Right hindlimb (tissue), 1 donor: ENCODE measurements around the gene GNL1.

Experiments used
- DNase-seq: peaks from one replicate; pipeline ENCODE4 v3.0.0-alpha.2; 2018

GNL1 gene, protein sequence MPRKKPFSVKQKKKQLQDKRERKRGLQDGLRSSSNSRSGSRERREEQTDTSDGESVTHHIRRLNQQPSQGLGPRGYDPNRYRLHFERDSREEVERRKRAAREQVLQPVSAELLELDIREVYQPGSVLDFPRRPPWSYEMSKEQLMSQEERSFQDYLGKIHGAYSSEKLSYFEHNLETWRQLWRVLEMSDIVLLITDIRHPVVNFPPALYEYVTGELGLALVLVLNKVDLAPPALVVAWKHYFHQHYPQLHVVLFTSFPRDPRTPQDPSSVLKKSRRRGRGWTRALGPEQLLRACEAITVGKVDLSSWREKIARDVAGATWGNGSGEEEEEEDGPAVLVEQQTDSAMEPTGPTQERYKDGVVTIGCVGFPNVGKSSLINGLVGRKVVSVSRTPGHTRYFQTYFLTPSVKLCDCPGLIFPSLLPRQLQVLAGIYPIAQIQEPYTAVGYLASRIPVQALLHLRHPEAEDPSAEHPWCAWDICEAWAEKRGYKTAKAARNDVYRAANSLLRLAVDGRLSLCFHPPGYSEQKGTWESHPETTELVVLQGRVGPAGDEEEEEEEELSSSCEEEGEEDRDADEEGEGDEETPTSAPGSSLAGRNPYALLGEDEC

GRCh38 chr6:30556066-30556905, at the start of gene GNL1:
Gene GNL1, minus strand, starts transcription at chr6:30556489. Its CDS starts 286 bp downstream, at chr6:30556203.
- DNase-seq, result peak; percentile 94

DNA sequence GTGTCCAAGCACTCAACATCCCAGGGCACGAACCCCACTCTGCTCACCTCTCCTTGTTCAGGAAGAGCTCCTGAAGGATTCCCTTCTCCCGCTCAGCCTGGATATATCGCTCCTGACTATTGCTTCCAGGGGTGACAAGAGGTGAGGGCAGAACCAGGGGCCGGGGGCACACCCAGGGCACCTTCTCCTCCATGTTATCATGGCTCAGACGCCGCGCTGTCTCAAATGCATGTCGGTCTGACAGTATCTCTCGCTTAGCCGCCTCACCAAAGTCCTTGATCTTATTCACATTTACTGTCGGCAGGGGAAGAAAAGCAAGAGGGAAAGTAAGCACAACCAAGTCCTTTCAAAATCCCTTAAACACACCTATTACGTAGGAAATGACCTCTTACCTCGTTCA, 47.7 kb upstream of the GNL1 start:
- DNase-seq, result no peak

DNA sequence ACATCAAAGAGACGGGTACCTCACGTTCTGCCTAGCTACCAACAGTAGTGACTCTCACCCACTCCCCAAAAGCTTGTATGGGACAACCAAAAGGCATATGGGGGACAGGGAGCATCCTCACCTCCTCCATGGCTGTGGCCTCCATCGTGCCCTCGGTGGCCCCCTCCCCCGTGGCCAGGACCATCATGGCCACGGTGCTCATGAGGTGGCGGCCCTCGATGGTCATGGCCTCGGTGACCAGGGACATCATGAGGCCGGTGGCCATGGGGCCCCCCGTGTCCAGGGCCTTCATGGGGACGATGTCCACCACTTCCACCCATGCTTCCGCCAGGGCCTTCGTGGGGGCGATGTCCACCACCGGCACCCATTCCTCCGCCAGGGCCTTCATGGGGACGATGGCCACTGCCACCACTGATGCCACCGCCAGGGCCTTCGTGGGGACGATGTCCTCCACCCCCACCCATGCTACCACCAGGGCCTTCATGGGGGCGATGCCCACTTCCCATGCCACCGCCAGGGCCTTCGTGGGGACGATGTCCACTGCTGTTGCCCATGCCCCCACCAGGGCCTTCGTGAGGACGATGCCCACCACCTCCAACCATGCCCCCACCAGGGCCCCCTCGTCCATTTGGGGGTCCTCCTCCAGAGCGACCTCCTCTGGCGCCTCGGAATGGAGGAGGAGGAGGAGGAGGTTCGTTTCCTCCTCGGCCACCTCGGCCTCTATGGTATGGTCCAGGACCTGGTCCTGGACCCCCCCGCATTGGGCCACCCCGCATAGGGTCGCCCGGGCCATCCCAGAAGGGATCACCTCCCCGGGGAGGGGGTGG, 45.7 kb upstream of the GNL1 start:
- DNase-seq, result peak; percentile 28

DNA sequence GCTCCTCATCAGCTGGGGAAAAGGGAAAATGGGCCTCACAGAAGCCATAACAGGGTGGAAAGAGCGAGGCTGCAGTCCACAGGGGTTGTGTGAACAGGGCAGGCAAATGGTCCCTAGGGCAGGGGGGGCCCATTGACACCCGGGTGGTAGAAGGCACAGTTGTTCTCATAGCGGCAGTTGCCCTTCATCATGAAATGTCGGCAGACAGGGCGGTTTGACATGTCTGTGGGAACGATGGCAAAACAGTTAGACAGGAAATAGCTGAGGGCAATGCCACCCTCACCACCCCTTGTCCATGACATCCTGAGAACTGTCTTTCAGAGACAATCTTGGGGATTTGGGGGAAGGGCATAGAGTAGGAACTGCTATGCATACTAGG, 45.1 kb upstream of the GNL1 start:
- DNase-seq, result no peak

GRCh38 chr6:30600451-30600961, 44.2 kb upstream of the GNL1 start:
- DNase-seq, result peak; percentile 27

- no peak for DNase-seq
Observed at GRCh38 chr6:30599625-30600324, 43.5 kb upstream of the GNL1 start.

DNA sequence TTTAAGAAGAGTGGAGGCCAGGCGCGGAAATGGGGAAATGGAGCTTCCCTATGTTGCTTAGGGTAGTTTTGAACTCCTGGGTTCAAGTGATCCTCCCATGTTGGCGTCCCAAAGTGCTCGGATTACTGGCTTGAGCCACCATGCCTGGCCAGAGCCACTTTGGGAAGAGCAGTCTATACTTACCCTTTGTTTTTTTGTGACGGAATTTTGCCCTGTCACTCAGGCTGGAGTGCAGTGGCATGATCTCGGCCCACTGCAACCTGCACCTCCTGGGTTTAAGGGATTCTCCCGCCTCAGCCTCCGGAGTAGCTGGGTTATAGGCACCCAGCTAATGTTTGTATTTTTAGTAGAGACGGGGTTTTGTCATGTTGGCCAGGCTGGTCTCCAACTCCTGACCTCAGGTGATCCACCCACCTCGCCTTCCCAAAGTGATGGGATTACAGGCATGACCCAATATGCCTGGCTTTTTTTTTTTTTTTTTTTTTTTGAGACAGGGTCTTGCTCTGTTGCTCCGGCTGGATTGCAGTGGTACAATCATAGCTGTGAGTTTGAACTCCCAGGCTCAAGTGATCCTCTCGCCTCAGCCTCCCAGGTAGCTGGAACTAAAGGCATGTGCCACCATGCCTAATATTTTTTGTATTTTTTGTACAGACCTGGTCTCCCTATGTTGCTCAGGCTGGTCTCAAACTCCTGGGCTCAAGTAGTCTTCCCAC, 42.8 kb upstream of the GNL1 start:
- DNase-seq, result no peak

DNA sequence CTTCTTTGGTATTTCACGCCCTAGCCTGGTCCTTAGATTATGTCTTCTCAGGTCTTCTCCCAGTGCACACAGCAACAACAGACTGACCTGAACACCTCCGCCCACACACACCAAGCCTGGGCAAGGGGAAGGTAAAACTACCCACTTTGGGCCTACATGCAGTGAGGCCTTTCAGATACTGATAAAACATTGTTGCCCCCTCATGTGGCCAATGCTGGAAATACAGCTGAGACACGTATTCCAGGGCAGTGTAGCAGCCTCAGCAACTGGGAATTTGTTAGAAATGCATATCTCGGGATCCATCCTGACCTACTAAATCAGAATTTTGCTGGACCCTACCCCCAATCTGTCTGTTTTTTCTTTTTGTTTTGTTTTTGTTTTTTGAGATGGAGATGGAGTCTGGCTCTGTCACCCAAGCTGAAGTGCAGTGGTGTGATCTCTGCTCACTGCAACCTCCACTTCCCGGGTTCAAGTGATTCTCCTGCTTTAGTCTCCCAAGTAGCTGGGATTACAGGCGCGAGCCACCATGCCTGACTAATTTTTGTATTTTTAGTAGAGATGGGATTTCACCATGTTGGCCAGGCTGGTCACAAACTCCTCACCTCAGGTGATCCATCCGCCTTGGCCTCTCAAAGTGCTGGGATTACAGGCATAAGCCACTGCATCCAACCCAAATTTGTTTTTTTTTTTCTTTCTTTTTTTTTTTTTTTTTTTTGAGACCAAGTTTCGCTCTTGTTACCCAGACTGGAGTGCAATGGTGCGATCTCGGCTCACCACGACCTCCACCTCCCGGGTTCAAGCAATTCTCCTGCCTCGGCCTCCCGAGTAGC, 41.2 kb upstream of the GNL1 start:
- peak; percentile 79 for DNase-seq

DNA sequence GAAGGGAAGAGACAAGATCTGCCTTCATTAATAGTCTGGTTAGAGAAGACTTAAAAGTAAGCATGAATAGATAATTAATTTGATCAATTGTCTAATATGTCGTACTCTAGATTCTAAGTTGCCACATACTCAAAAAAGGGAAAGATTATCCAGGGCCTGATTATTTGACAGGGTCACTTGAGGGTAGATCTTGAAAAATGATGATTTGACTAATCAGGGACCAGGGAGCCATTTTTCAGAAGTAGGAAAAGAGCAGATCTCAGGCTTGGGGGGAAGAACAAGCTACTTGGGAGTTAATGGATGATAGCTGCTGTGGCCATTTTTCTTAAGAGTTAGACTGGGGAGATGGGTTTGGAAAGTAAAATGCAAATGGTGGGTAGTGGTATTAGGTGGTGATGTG, 36.0 kb upstream of the GNL1 start:
- DNase-seq, result no peak

DNA sequence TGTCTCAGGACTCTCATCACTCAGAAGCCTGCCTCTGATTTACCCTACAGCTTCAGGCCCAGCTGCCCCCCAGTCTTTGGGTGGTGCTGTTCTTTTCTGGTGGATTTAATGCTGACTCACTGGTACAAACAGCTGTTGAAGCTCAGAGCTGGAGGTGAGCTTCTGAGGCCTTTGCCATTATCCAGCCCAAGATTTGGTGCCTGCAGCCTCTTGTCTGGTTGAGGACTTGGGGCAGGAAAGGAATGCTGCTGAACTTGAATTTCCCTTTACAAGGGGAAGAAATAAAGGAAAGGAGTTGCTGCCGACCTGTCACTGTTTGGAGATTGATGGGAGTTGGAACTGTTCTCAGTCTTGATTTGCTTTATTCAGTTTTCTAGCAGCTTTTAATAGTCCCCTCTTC, 34.7 kb upstream of the GNL1 start:
- no peak for DNase-seq

DNA sequence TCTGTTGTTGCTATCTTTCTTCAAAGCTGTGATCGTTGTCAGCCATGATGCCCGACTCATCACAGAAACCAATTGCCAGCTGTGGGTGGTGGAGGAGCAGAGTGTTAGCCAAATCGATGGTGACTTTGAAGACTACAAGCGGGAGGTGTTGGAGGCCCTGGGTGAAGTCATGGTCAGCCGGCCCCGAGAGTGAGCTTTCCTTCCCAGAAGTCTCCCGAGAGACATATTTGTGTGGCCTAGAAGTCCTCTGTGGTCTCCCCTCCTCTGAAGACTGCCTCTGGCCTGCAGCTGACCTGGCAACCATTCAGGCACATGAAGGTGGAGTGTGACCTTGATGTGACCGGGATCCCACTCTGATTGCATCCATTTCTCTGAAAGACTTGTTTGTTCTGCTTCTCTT, 34.2 kb upstream of the GNL1 start:
- no peak for DNase-seq

GRCh38 chr6:30589754-30590358, 33.6 kb upstream of the GNL1 start:
- DNase-seq, result no peak

DNA sequence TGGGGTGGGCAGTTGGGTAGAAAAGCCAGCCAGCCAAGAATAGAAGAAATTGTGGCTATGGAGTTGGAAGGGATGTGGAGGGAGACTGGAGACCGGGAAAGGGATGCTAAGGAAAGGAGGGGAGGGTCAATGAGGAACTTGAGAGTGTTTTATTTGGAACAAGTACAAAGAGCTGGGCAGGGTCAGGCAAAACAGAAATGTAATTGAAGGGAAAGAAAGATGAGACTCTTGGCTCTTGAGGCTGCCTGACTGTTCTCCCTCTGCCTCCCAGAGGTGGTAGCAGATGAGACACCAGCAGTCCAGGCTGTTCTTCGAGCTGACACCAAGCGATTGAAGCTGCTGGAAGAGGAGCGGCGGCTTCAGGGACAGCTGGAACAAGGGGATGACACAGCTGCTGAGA, 27.6 kb upstream of the GNL1 start:
- DNase-seq, result no peak

DNA sequence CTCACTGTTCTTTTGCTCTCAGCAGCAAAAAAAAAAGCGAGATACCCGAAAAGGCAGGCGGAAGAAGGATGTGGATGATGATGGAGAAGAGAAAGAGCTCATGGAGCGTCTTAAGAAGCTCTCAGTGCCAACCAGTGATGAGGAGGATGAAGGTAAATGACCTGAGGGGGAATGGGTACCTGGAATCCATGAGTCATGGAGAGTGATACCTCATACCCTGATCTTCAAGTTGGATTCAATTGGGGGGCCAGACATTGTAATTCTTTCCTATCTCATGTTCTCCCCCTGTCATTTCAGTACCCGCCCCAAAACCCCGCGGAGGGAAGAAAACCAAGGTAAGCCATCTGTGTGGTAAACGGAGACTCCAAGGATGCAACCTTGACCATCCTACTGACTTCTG, 21.8 kb upstream of the GNL1 start:
- DNase-seq, result no peak

GRCh38 chr6:30573113-30573512, 16.8 kb upstream of the GNL1 start:
- DNase-seq, result no peak

- DNase-seq, result no peak
Observed at GRCh38 chr6:30572148-30572547, 15.9 kb upstream of the GNL1 start.

DNA sequence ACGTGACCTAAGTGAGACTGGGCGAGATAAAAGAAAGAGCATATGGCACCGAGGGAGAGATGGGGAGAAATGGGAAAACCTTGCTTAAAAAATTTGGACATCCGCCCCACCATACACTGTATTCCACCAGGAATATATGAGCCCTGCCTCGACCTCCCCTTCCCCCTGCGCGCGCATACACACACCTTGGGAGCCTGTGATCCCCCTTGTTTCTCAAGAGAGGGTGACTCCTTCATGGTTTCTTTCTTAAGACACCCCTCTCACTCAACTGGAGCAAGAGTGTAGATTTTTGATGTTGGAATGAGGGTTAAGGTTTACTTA, 15.4 kb upstream of the GNL1 start:
- no peak for DNase-seq

DNA sequence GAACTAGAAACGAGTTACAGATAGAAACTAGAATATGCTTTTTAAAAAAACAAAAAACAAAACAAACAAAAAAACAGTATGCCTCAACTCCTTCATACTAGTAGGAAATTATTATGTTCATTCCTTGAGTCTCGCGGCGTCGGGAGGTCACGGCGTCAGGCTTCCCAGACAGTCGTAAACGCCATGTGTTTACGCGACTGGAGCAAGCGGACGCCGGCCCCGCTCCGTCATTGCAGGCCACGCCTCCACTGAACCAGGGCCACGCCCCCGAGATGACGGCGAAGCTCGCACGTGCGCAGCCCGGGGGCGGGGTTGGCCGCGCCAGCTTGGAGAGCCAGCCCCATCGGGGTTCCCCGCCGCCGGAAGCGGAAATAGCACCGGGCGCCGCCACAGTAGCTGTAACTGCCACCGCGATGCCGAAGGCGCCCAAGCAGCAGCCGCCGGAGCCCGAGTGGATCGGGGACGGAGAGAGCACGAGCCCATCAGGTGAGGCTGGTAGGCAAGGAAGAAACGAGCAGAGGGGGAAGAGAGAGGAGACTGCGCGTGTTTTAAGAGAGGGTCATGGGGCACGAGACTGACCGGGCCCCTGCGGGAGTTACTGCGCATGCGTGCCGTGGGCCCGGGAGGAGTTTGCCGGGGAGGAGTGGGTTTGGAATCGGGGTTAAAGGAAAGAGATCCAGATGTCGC, 14.9 kb upstream of the GNL1 start, which contains the start of gene ABCF1:
ABCF1 (plus strand) TSS at position 368 of the 687 bp plus-strand sequence; CDS start at position 414, 46 bp downstream.
- DNase-seq, result peak; percentile 99

DNA sequence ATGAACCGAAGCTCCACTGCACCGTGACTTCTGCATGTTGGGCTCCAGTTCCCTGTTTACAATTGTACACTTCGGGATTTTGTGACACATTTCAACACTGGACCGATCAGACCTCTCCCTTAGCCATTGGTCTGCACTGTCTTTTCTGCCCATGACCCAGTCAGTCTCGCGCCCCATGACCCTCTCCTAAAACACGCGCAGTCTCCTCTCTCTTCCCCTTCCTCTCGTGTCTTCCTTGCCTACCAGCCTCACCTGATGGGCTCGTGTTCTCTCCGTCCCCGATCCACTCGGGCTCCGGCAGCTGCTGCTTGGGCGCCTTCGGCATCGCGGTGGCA, 14.4 kb upstream of the GNL1 start:
- DNase-seq, result no peak
